Psoas muscle (tissue), 8 donors: ENCODE measurements around the gene KREMEN2. TPM values are rescaled to one million over a fixed set of nuclear protein-coding genes. Genes with fewer than 3 reads are reported as not detected.

Experiments
- ATAC-seq, 4 donors: fragments of 200-7000 bp; cut with Tn5 transposase; one replicate each; pipeline ENCODE4 v1.9.1; 2020; ENCODE audit warnings: moderate library complexity in 3 of 4, mild to moderate bottlenecking in 2 of 4
- DNase-seq, 2 donors: peaks; one replicate each; pipeline ENCODE4 v3.0.0-alpha.2; 2020
- H3K27ac ChIP-seq: fragments of 200-600 bp; one replicate; pipeline ENCODE4 v1.8.0; 2022
- H3K27me3 ChIP-seq, 3 donors: fragments of 200-600 bp in 1 of 3; one replicate each; pipeline versions ENCODE4 v1.6.1 to v1.8.0; 2013 to 2022; ENCODE audit warnings: low read length in 2 of 3, mild to moderate bottlenecking in 2 of 3, moderate library complexity in 1 of 3; ENCODE audit not compliant: insufficient read depth in 3 of 3
- H3K36me3 ChIP-seq, 2 donors: fragments of 200-600 bp in 1 of 2; one replicate each; pipeline versions ENCODE4 v1.6.1 to v1.8.0; 2013 to 2022; ENCODE audit warnings: low read depth in 1 of 2, mild to moderate bottlenecking in 1 of 2, moderate library complexity in 1 of 2; ENCODE audit not compliant: insufficient read depth in 1 of 2
- H3K4me1 ChIP-seq: fragments of 200-600 bp; one replicate; pipeline ENCODE4 v1.8.0; 2022
- H3K4me3 ChIP-seq: fragments of 200-600 bp; one replicate; pipeline ENCODE4 v1.8.0; 2022; ENCODE audit warnings: mild to moderate bottlenecking
- H3K9me3 ChIP-seq: fragments of 200-600 bp; one replicate; pipeline ENCODE4 v1.8.0; 2022
- CTCF ChIP-seq: fragments of 200-600 bp; IDR thresholded peaks from one replicate; pipeline ENCODE4 v1.8.0; 2022; ENCODE audit warnings: antibody characterized with exemption
- WGBS, 3 donors: extraction: QIAGEN DNeasy Blood & Tissue Kit; methylation state at CpG; one replicate each; pipeline versions ENCODE4 v1.1.6 to v1.1.7; 2013; 5-methylcytosine and 5-hydroxymethylcytosine counted together
- intact Hi-C, 2 donors: fragments of 100-400 bp; cut with DNase I; formaldehyde crosslinking; loops; one replicate each; pipeline versions ENCODE4 v1.11.0 to v1.14.2; 2022
- polyA plus RNA-seq, 3 donors: library from polyadenylated mRNA; stranded (reverse); fragments of 200-250 nt; gene quantifications; one replicate each; pipeline ENCODE4 v1.2.3, GENCODE V29; 2013
- total RNA-seq, 4 donors: library from RNA; stranded (reverse); fragmentation: NEBNext Ultra II Directional in 2 of 4; extraction: Animal tissue kit (Norgen Biotek cat#: 25700) in 2 of 4; gene quantifications; one replicate each; pipeline versions ENCODE4 v1.2.1 to v1.2.4, GENCODE V29; 2021 to 2023
- donor health status: healthy with polysubstance abuse.
- donor health status: DM: no; HTN: no; CAD: no; lungs with moderate emphysema.
- donor health status: Bipolar disorder and iron deficiency.
- donor health status: healthy.
- donor health status: DM: yes; HTN: yes; CAD: no.
- donor health status: DM: no; HTN: no; CAD: no.
- donor health status: DM: no; HTN: no; CAD: no.
- donor health status: DM: yes; HTN: yes; CAD: no.

The KREMEN2 gene
- total and polyA plus RNA-seq, 7 donors, result 0.01 to 0.04 TPM; not detected in 5

DNA sequence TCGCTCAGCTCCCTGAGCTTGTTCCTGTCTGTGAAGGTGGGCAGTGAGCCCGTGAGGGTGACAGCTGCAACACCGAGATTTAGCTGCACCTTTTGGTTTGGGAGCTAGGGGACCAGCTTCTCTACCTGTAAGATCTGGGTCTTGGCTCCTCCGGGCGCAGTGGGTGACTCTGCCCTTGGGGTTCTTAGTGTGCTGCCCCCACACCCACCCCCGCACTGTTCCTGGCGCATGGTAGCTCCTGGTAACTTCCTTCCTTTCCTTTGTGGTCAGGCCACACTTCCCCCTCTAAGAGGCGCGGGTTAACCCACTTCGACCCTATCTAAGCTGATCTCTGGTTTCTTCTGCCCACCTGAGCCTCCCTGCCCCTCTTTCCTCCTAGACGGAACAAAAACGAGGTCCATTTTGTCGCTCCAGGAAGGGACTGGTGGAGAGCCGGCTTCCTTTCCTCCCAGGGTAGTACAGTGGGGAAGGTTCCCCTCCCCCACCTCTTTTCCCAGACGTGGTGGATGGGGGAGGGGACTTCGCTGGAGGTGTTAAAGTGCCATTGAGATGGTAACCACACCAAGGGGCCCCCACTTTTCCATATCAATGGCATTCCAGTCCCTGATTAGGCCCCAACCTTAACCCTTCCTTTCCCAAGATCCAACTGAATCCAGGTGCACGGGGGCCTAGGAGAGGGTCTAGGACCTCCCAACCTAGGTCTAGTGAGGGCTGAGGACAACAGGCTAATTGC is 44.0 kb downstream of the KREMEN2 start:
- intact Hi-C loops, result no loop called here
- peaks cover 0 to 16% of the 10 kb centered on the region in 2 donors for H3K36me3 ChIP-seq
- H3K27me3 ChIP-seq, result peaks cover 0 to 23% (median 11%) of the 10 kb centered on the region in 3 donors
- no peak for TF ChIP-seq CTCF
- WGBS, 3 donors, result 39 to 44% (median 41%) methylated on average over 17 of the region's 17 CpGs
- no peaks in the 10 kb centered on the region for H3K9me3 ChIP-seq
- no peak overlapping the region for H3K27ac ChIP-seq
- H3K4me3 ChIP-seq, result no peak overlapping the region
- peaks cover 3% of the 10 kb centered on the region for H3K4me1 ChIP-seq
- no peak for ATAC-seq
- no peak for DNase-seq

- H3K27me3 ChIP-seq, result peaks cover 0 to 28% (median 13%) of the 10 kb centered on the region in 3 donors
- no peak overlapping the region for H3K27ac ChIP-seq
- H3K4me1 ChIP-seq, result peaks cover 3% of the 10 kb centered on the region
Observed at GRCh38 chr16:3008690-3009037, 44.6 kb downstream of the KREMEN2 start.

DNA sequence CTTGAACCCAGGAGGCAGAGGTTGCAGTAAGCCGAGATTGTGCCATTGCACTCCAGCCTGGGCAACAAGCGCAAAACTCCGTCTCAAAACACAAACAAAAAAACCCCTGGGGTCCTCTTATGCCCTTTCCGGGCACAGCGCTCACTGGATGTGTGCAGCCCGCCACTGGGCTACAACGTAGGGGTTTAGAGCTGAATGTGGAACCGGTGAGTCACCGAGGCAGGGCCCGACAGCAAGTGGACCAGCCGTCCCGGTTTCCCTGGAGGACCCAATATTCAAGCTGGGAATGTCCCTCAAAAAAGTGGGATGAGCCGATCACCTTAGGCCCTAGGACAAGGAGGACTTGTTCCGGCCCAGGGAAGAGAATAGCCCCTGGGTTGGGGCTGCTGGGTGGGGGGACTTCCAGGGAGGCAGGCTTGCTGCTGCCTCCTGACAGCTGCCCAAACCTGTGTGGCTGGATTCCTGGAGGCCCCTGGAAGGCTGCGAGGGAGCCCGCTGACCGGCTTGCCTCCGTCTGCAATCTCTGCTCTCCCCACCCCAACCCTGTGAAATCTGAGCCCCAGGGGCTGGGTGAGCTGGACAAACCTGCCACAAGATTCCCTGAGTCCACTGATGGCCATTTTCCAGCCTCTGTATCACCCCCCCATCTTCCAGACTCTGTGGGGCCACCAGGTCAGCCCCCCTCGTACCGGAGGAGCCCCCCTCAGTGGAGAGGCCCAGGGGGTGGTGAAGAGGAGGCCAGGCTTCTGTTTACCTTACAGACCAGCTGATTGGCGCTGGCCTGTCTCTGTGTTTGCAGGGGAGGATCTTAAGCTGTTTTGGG is 45.7 kb downstream of the KREMEN2 start:
- TF ChIP-seq CTCF, result no peak

More at GRCh38 chr16:3008690-3009037, 44.6 kb downstream of the KREMEN2 start:
- DNase-seq (no peak), ATAC-seq (no peak)
- TF ChIP-seq CTCF, result no peak
- 48 to 66% (median 58%) methylated on average over 4 of the region's 4 CpGs for WGBS, 3 donors
- no peak overlapping the region for H3K4me3 ChIP-seq
- intact Hi-C loops, result no loop called here
- H3K9me3 ChIP-seq, result no peaks in the 10 kb centered on the region
- peaks cover 0 to 16% of the 10 kb centered on the region in 2 donors for H3K36me3 ChIP-seq

GRCh38 chr16:3010510-3010909 is 46.4 kb downstream of the KREMEN2 start:
- Histone ChIP-seq H3K27ac (no peak overlapping the region), H3K9me3 (no peaks in the 10 kb centered on the region), H3K4me3 (no peak overlapping the region), H3K27me3 (peaks cover 0 to 35% (median 19%) of the 10 kb centered on the region in 3 donors), H3K36me3 (peaks cover 0 to 16% of the 10 kb centered on the region in 2 donors), H3K4me1 (no peaks in the 10 kb centered on the region)
- TF ChIP-seq CTCF, result no peak
- DNase-seq (no peak), ATAC-seq (no peak)
- 83 to 88% (median 86%) methylated on average over 8 of the region's 8 CpGs for WGBS, 3 donors
- intact Hi-C loops, result no loop called here

More for the DNA sequence above, 45.7 kb downstream of the KREMEN2 start:
- no peaks in the 10 kb centered on the region for H3K9me3 ChIP-seq
- DNase-seq, result no peak
- peaks cover 0 to 35% (median 17%) of the 10 kb centered on the region in 3 donors for H3K27me3 ChIP-seq
- ATAC-seq, result no peak
- intact Hi-C loops, result no loop called here
- 40 to 49% (median 42%) methylated on average over 20 to 21 of the region's 21 CpGs for WGBS, 3 donors
- H3K4me1 ChIP-seq, result peaks cover 3% of the 10 kb centered on the region
- no peak overlapping the region for H3K27ac ChIP-seq
- H3K36me3 ChIP-seq, result peaks cover 0 to 16% of the 10 kb centered on the region in 2 donors
- no peak overlapping the region for H3K4me3 ChIP-seq
